HCT116 (cell line): Measurements from ENCODE around the gene COASY. TPM values are rescaled to one million over a fixed set of nuclear protein-coding genes. Genes with fewer than 3 reads are reported as not detected.

ENCODE experiments used
- ATAC-seq: fragments of 200-7000 bp; cut with Tn5 transposase; 2 replicates; pipeline ENCODE4 v1.9.1; 2020; ENCODE audit warnings: mild to moderate bottlenecking, moderate library complexity
- BruUV-seq: library from RNA; stranded (reverse); fragments of 400-500 nt; replicated peaks from 2 replicates; lab custom pipeline; 2021; lab: Mats Ljungman, UMichigan
- CTCF ChIA-PET: fragments of 300-600 bp; sonication (Branson Sonifier 250); formaldehyde crosslinking; loops from one replicate; lab custom pipeline; 2021; ENCODE audit warnings: antibody characterized with exemption; lab: Charles Lee
- POLR2A ChIA-PET: fragments of 300-600, 350-600 bp; sonication (Branson Sonifier 250); formaldehyde crosslinking; loops from one replicate; lab custom pipeline; 2021; ENCODE audit warnings: antibody characterized with exemption; lab: Charles Lee
- RAD21 ChIA-PET, 2 experiments: fragments of 300-600 bp; sonication (Branson Sonifier 250); formaldehyde crosslinking; loops; one replicate each; lab custom pipeline; 2023; ENCODE audit warnings: low total read pairs in 2 of 2; ENCODE audit not compliant: uncharacterized antibody in 2 of 2, unreplicated experiment in 2 of 2, low non-redundant PET in 1 of 2; lab: Charles Lee
- DNase-seq: peaks from one replicate; pipeline ENCODE4 v3.0.0-alpha.2; 2010; ENCODE audit warnings: low read depth, low spot score
- H2AFZ ChIP-seq: fragments of 200-600 bp; shearing (Covaris generic), sonication (generic); 2 replicates; pipeline ENCODE4 v1.6.1; 2017; ENCODE audit warnings: low read depth, mixed run types, mixed read lengths, antibody characterized with exemption, low read length; ENCODE audit not compliant: poor library complexity, severe bottlenecking
- H3K27ac ChIP-seq: 2 replicates; pipeline ENCODE4 v1.5.1; 2012; ENCODE audit warnings: low read depth, low read length
- H3K27me3 ChIP-seq: fragments of 200-600 bp; sonication (generic); 2 replicates; pipeline ENCODE4 v1.6.1; 2016; ENCODE audit warnings: mixed run types, low read length, mixed read lengths; ENCODE audit not compliant: insufficient read depth
- H3K36me3 ChIP-seq, 2 experiments: fragments of 200-500 bp in 1 of 2; fragments of 200-600 bp in 1 of 2; sonication (Bioruptor generic) in 1 of 2; sonication (generic) in 1 of 2; 2 replicates each; pipeline versions ENCODE4 v1.5.1 to v1.6.1; 2014 to 2016; ENCODE audit warnings: low read length in 2 of 2, inconsistent platforms in 1 of 2, mixed read lengths in 1 of 2, mixed run types in 1 of 2; ENCODE audit not compliant: insufficient read depth in 2 of 2, control insufficient read depth in 1 of 2
- H3K4me1 ChIP-seq, 2 experiments: fragments of 200-600 bp in 1 of 2; sonication (generic) in 1 of 2; 2 replicates each; pipeline versions ENCODE4 v1.5.1 to v1.6.1; 2012 to 2017; ENCODE audit warnings: low read length in 2 of 2, inconsistent platforms in 1 of 2, mild to moderate bottlenecking in 1 of 2, mixed read lengths in 1 of 2, mixed run types in 1 of 2, moderate library complexity in 1 of 2; ENCODE audit not compliant: insufficient read depth in 2 of 2, control insufficient read depth in 1 of 2
- H3K4me2 ChIP-seq: fragments of 200-600 bp; sonication (generic); 2 replicates; pipeline ENCODE4 v1.6.1; 2017; ENCODE audit warnings: mixed run types, low read length, mixed read lengths
- H3K4me3 ChIP-seq, 2 experiments: fragments of 200-600 bp in 1 of 2; sonication (generic) in 1 of 2; replicated peaks in 1 of 2; 2 replicates each; pipeline ENCODE4 v1.5.1; 2011 to 2016; ENCODE audit warnings: low read length in 2 of 2, control low read depth in 1 of 2, low read depth in 1 of 2, mild to moderate bottlenecking in 1 of 2, mixed read lengths in 1 of 2, mixed run types in 1 of 2
- H3K79me2 ChIP-seq: fragments of 200-600 bp; sonication (generic); 2 replicates; pipeline ENCODE4 v1.6.1; 2017; ENCODE audit warnings: mild to moderate bottlenecking, mixed run types, low read length, moderate library complexity, mixed read lengths; ENCODE audit not compliant: insufficient read depth
- H3K9ac ChIP-seq: fragments of 200-600 bp; sonication (generic); 2 replicates; pipeline ENCODE4 v1.6.1; 2016; ENCODE audit warnings: low read length, mixed read lengths
- H3K9me2 ChIP-seq: fragments of 200-600 bp; sonication (generic), shearing (Covaris generic); 2 replicates; pipeline ENCODE4 v1.6.1; 2017; ENCODE audit warnings: mixed run types, mild to moderate bottlenecking, moderate library complexity; ENCODE audit not compliant: insufficient read depth
- H3K9me3 ChIP-seq, 2 experiments: fragments of 200-500 bp in 1 of 2; fragments of 200-600 bp in 1 of 2; sonication (Bioruptor generic) in 1 of 2; sonication (generic) in 1 of 2; 2 replicates each; pipeline ENCODE4 v1.6.1; 2014 to 2017; ENCODE audit warnings: low read length in 2 of 2, mixed read lengths in 2 of 2, inconsistent platforms in 1 of 2, low read depth in 1 of 2, mild to moderate bottlenecking in 1 of 2, mixed run types in 1 of 2, moderate library complexity in 1 of 2; ENCODE audit not compliant: control insufficient read depth in 1 of 2, insufficient read depth in 1 of 2
- H4K20me1 ChIP-seq: fragments of 200-600 bp; sonication (generic), shearing (Covaris generic); 2 replicates; pipeline ENCODE4 v1.6.1; 2017; ENCODE audit warnings: mixed run types, mild to moderate bottlenecking, moderate library complexity; ENCODE audit not compliant: insufficient read depth
- ATF3 ChIP-seq: IDR thresholded peaks from 2 replicates; pipeline ENCODE4 v1.6.1; 2012
- CBX3 ChIP-seq: IDR thresholded peaks from 2 replicates; pipeline ENCODE4 v1.6.1; 2012; ENCODE audit warnings: low read depth
- MAX ChIP-seq: IDR thresholded peaks from 2 replicates; pipeline ENCODE4 v1.6.1; 2012
- POLR2A ChIP-seq: IDR thresholded peaks from 2 replicates; pipeline ENCODE4 v1.7.0; 2011; ENCODE audit warnings: borderline replicate concordance; ENCODE audit not compliant: insufficient read depth, insufficient read length; ENCODE audit errors: extremely low read depth
- TCF7L2 ChIP-seq: IDR thresholded peaks from 2 replicates; pipeline ENCODE4 v1.7.0; 2011; ENCODE audit warnings: borderline replicate concordance, inconsistent platforms; ENCODE audit not compliant: insufficient read depth, insufficient read length; ENCODE audit errors: extremely low read depth
- YY1 ChIP-seq: IDR thresholded peaks from 2 replicates; pipeline ENCODE4 v1.6.1; 2011; ENCODE audit warnings: low read length, low read depth, moderate library complexity, mild to moderate bottlenecking; ENCODE audit not compliant: insufficient replicate concordance; ENCODE audit errors: extremely low read depth
- ZFX ChIP-seq: fragments of 450-650 bp; IDR thresholded peaks from 2 replicates; pipeline ENCODE4 v1.6.1; 2017
- intact Hi-C: fragments of 100-400 bp; cut with micrococcal nuclease; formaldehyde crosslinking; loops from 2 replicates; pipeline ENCODE4 v1.10.0; 2022
- total RNA-seq: library from RNA; stranded (reverse); gene quantifications from one replicate; pipeline ENCODE4 v1.2.1, GENCODE V29; 2021; ENCODE audit not compliant: unreplicated experiment
- TF ChIP-seq, protein P1 (sequence below): IDR thresholded peaks from 2 replicates; pipeline ENCODE4 v1.6.1; 2012; ENCODE audit warnings: low read depth

Gene COASY
- total RNA-seq, 1 experiment from 2014 or later, result 137 TPM

DNA sequence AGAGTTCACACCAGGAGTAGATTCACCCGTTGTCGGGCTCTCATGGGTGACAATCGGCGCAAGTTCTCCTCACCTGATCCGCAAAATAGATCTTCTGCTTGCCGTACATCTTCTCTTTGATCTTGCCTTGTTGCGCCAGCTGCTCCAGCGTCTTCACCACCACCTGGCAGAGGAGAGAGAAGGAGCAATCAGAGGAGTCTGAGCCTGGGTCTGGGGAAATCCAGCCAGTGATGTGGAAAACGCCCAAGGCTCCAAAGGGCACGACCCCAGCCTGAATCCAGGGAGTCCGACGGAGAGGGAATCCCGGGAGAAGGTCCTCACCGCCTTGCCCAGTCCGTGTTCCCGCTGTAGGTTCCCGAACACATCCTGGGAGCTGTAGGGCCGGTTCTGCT is 15.2 kb downstream of the COASY start:
- no peak for DNase-seq
- peaks cover 57% of the 10 kb centered on the region for H3K79me2 ChIP-seq

More for the DNA sequence above, 15.2 kb downstream of the COASY start:
- intact Hi-C loops, result no loop called here
- peak overlapping the region; percentile 94 for H3K4me2 ChIP-seq
- peaks cover 22 to 38% of the 10 kb centered on the region in 2 experiments for H3K36me3 ChIP-seq
- RAD21 ChIA-PET, result interaction anchor here in 1 of 2 experiments (2.6 kb wide), 1 partner anchor 103 kb away, joined by 25 read pairs; the partner anchor contains the start of gene CCR10
- TSS peak; percentile 67 for BruUV-seq
- no peaks in the 10 kb centered on the region for H3K9me3 ChIP-seq
- H4K20me1 ChIP-seq, result no peaks in the 10 kb centered on the region
- TF ChIP-seq, protein P1, sequence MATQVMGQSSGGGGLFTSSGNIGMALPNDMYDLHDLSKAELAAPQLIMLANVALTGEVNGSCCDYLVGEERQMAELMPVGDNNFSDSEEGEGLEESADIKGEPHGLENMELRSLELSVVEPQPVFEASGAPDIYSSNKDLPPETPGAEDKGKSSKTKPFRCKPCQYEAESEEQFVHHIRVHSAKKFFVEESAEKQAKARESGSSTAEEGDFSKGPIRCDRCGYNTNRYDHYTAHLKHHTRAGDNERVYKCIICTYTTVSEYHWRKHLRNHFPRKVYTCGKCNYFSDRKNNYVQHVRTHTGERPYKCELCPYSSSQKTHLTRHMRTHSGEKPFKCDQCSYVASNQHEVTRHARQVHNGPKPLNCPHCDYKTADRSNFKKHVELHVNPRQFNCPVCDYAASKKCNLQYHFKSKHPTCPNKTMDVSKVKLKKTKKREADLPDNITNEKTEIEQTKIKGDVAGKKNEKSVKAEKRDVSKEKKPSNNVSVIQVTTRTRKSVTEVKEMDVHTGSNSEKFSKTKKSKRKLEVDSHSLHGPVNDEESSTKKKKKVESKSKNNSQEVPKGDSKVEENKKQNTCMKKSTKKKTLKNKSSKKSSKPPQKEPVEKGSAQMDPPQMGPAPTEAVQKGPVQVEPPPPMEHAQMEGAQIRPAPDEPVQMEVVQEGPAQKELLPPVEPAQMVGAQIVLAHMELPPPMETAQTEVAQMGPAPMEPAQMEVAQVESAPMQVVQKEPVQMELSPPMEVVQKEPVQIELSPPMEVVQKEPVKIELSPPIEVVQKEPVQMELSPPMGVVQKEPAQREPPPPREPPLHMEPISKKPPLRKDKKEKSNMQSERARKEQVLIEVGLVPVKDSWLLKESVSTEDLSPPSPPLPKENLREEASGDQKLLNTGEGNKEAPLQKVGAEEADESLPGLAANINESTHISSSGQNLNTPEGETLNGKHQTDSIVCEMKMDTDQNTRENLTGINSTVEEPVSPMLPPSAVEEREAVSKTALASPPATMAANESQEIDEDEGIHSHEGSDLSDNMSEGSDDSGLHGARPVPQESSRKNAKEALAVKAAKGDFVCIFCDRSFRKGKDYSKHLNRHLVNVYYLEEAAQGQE, result no peak
- TF ChIP-seq ATF3 (no peak), ZFX (no peak), CBX3 (no peak), POLR2A (no peak), TCF7L2 (peak; percentile 31), MAX (peak; percentile 43; the same call in 1 of the 2 replicates), YY1 (no peak)
- ATAC-seq, result peak; percentile 41
- no peaks in the 10 kb centered on the region for H3K9me2 ChIP-seq
- CTCF ChIA-PET, result interaction anchor here (1.2 to 4.4 kb wide), 10 partner anchors 7 to 421 kb away, joined by 3 to 136 read pairs (median 6); partner anchors contain the start of genes CNTNAP1, MLX, PLEKHH3 and RPL27
- H3K27ac ChIP-seq, result peak overlapping the region; percentile 95
- H2AFZ ChIP-seq, result no peak overlapping the region
- H3K27me3 ChIP-seq, result no peaks in the 10 kb centered on the region
- POLR2A ChIA-PET, result interaction anchor here (1.4 to 2.0 kb wide), 3 partner anchors 10 to 196 kb away, joined by 5 to 13 read pairs (median 7); partner anchors contain the start of genes CCR10 and VPS25
- H3K4me3 ChIP-seq, result peak overlapping the region; percentile 72 to 99
- H3K4me1 ChIP-seq, result peaks cover 10 to 15% of the 10 kb centered on the region in 2 experiments
- peak overlapping the region; percentile 99 for H3K9ac ChIP-seq
